HEK293 (cell line): Measurements from ENCODE around the gene ISL2.

Source experiments
- CTCF ChIP-seq: fragments of 450-650 bp; formaldehyde crosslinking; IDR thresholded peaks from 2 replicates; pipeline ENCODE4 v1.5.1; 2016; ENCODE audit warnings: missing biosample characterization, missing genetic modification characterization
- KLF10 ChIP-seq: fragments of 450-650 bp; IDR thresholded peaks from 2 replicates; pipeline ENCODE4 v1.5.1; 2018; ENCODE audit warnings: missing biosample characterization, mild to moderate bottlenecking, missing genetic modification characterization
- SETDB1 ChIP-seq: IDR thresholded peaks from one replicate; pipeline ENCODE4 v1.6.1; 2017; ENCODE audit warnings: mild to moderate bottlenecking, low read length, moderate library complexity, mixed read lengths; ENCODE audit not compliant: insufficient read length
- ZBTB1 ChIP-seq: fragments of 450-650 bp; formaldehyde crosslinking; IDR thresholded peaks from 2 replicates; pipeline ENCODE4 v1.5.1; 2016; ENCODE audit warnings: missing biosample characterization, missing genetic modification characterization
- ZBTB26 ChIP-seq: fragments of 450-650 bp; formaldehyde crosslinking; optimal IDR thresholded peaks from 2 replicates; pipeline ENCODE3; 2016; ENCODE audit warnings: missing biosample characterization, mild to moderate bottlenecking, missing genetic modification characterization
- ZNF10 ChIP-seq: fragments of 450-650 bp; formaldehyde crosslinking; IDR thresholded peaks from 2 replicates; pipeline ENCODE4 v1.5.1; 2017; ENCODE audit warnings: missing biosample characterization, missing genetic modification characterization
- ZNF16 ChIP-seq: fragments of 450-650 bp; formaldehyde crosslinking; IDR thresholded peaks from 2 replicates; pipeline ENCODE4 v1.5.1; 2016; ENCODE audit warnings: low read depth, missing biosample characterization, missing genetic modification characterization
- ZNF214 ChIP-seq: fragments of 450-650 bp; formaldehyde crosslinking; IDR thresholded peaks from 2 replicates; pipeline ENCODE4 v1.5.1; 2017; ENCODE audit warnings: missing biosample characterization, mild to moderate bottlenecking, missing genetic modification characterization, borderline replicate concordance

GRCh38 chr15:76386926-76387325 is 50.4 kb downstream of the ISL2 start:
- no peak for TF ChIP-seq ZNF10
- no peak for TF ChIP-seq CTCF (tag by site-specific recombination)
- TF ChIP-seq SETDB1, result no peak
- TF ChIP-seq ZBTB26 (tag by site-specific recombination), result no peak
- no peak for TF ChIP-seq KLF10 (tag by site-specific recombination)
- TF ChIP-seq ZNF16 (tag by site-specific recombination), result no peak
- no peak for TF ChIP-seq ZNF214 (tag by site-specific recombination)
- no peak for TF ChIP-seq ZBTB1 (tag by site-specific recombination)
